Measurements from ENCODE around the gene PRKCZ. TPM values are rescaled to one million over a fixed set of nuclear protein-coding genes. Genes with fewer than 3 reads are reported as not detected.
A peak's percentile ranks its signal among the peaks of the same experiment; 100 is the strongest.

Gene PRKCZ
- total and polyA plus RNA-seq, 11 donors, result 12.5 to 20.7 (median 16.5) TPM

- Histone ChIP-seq H3K27me3 (peaks cover 11 to 51% (median 37%) of the 10 kb centered on the region in 9 donors), H3K4me3 (no peak overlapping the region), H3K9me3 (no peaks in the 10 kb centered on the region), H3K4me1 (peaks cover 0 to 21% (median 10%) of the 10 kb centered on the region in 12 donors), H3K36me3 (no peaks in the 10 kb centered on the region), H3K27ac (no peak overlapping the region)
- ATAC-seq (no peak), DNase-seq (no peak)
- no peak for TF ChIP-seq CTCF (IDR thresholded peaks at IDR 0.05)
- no peak for TF ChIP-seq POLR2A (IDR thresholded peaks at IDR 0.05)
- 87 to 95% (median 91%) methylated on average over 3 to 10 of the region's 10 CpGs for WGBS, 4 donors
- intact Hi-C loops (cut with DNase I), result no loop called here
Measured at GRCh38 chr1:2024451-2024850, 25.8 kb upstream of the PRKCZ start.

GRCh38 chr1:2024887-2025286 is 25.3 kb upstream of the PRKCZ start:
- Histone ChIP-seq H3K27me3 (peaks cover 7 to 47% (median 33%) of the 10 kb centered on the region in 9 donors), H3K27ac (peak overlapping the region in 2 of 12 donors; percentile 56 to 82)
- TF ChIP-seq POLR2A (IDR thresholded peaks at IDR 0.05), result no peak
- no peak for TF ChIP-seq CTCF (IDR thresholded peaks at IDR 0.05)

GRCh38 chr1:2025491-2025981 is 24.7 kb upstream of the PRKCZ start:
- Histone ChIP-seq H3K36me3 (no peaks in the 10 kb centered on the region), H3K9me3 (no peaks in the 10 kb centered on the region), H3K27ac (peak overlapping the region in 8 of 12 donors; percentile 11 to 82 (median 52)), H3K4me3 (peak overlapping the region in 8 of 12 donors; percentile 23 to 38 (median 27)), H3K27me3 (peaks cover 4 to 40% (median 26%) of the 10 kb centered on the region in 9 donors), H3K4me1 (peaks cover 0 to 15% (median 10%) of the 10 kb centered on the region in 12 donors)
- WGBS, 4 donors, result 38 to 49% (median 44%) methylated on average over 27 to 39 of the region's 39 CpGs
- TF ChIP-seq POLR2A (IDR thresholded peaks at IDR 0.05) (no peak), CTCF (IDR thresholded peaks at IDR 0.05) (no peak)
- DNase-seq, result peak; percentile 57 to 79 (median 71)
- ATAC-seq, result peak; percentile 44 to 78 (median 63)
- intact Hi-C loops (cut with DNase I), result no loop called here

More at GRCh38 chr1:2024887-2025286, 25.3 kb upstream of the PRKCZ start:
- Histone ChIP-seq H3K4me3 (no peak overlapping the region), H3K4me1 (peaks cover 0 to 17% (median 10%) of the 10 kb centered on the region in 12 donors), H3K9me3 (no peaks in the 10 kb centered on the region), H3K36me3 (no peaks in the 10 kb centered on the region)
- WGBS, 4 donors, result 87 to 95% (median 89%) methylated on average over 4 to 18 of the region's 18 CpGs
- no peak for ATAC-seq
- DNase-seq, result no peak
- intact Hi-C loops (cut with DNase I), result no loop called here

GRCh38 chr1:2027961-2028583 is 22.1 kb upstream of the PRKCZ start:
- DNase-seq, result no peak
- Histone ChIP-seq H3K36me3 (no peaks in the 10 kb centered on the region), H3K27me3 (peaks cover 0 to 15% (median 4%) of the 10 kb centered on the region in 9 donors), H3K27ac (no peak overlapping the region), H3K9me3 (no peaks in the 10 kb centered on the region), H3K4me3 (no peak overlapping the region), H3K4me1 (peaks cover 0 to 23% (median 10%) of the 10 kb centered on the region in 12 donors)
- intact Hi-C loops (cut with DNase I), result no loop called here
- ATAC-seq, result no peak
- WGBS, 4 donors, result 91 to 93% (median 92%) methylated on average over 37 to 46 of the region's 46 CpGs
- no peak for TF ChIP-seq CTCF (IDR thresholded peaks at IDR 0.05)
- no peak for TF ChIP-seq POLR2A (IDR thresholded peaks at IDR 0.05)

Measured in heart left ventricle (tissue), 16 donors.